ENCODE measurements around the gene HK2.

Gene HK2

DNA sequence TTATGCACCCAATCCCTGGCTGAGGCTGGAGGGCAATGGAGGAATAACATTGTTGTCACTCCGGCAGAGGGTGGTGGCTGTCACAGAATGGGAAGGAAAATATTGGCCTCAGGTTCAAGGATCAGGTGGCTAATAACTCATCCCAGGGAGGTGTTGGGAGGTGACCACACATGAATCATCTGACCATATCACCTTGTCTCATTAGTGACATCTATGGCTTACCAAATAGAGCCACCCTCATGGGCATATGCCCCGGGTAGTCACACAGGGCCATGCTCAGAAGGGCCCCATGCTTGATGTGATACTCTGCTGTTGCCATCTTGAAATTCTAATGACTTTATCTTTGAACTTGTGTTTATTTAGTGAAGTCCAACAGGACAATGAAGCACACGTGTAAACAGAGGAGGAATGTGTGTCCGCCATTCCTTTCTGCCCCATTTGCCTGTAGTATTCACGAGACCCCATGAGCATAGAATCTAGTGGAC, 27.5 kb upstream of the HK2 start:
- H3K9me3 ChIP-seq (ENCODE audit: low read length) = no peaks in the 10 kb centered on the region
- H3K4me2 ChIP-seq (ENCODE audit: low read length) = no peak overlapping the region
- no peaks in the 10 kb centered on the region for H3F3A ChIP-seq (ENCODE audit: insufficient read depth, low read length)
- H3K27me3 ChIP-seq (ENCODE audit: insufficient read depth, low read length) = no peaks in the 10 kb centered on the region
- no peaks in the 10 kb centered on the region for H3K79me2 ChIP-seq (ENCODE audit: insufficient read depth, low read length)
- no peak overlapping the region for H3K4me3 ChIP-seq (ENCODE audit: low read depth, low read length, poor library complexity, severe bottlenecking)
- H4K20me1 ChIP-seq (ENCODE audit: insufficient read depth, low read length) = no peaks in the 10 kb centered on the region
- no peaks in the 10 kb centered on the region for H3K4me1 ChIP-seq (ENCODE audit: insufficient read depth, low read length, severe bottlenecking)
- no peak overlapping the region for H3K27ac ChIP-seq (ENCODE audit: low read depth, low read length, poor library complexity, severe bottlenecking)
- no peaks in the 10 kb centered on the region for H3K9me2 ChIP-seq (ENCODE audit: low read depth, low read length)
- H3K9ac ChIP-seq (ENCODE audit: low read length) = no peak overlapping the region
- no peaks in the 10 kb centered on the region for H3K36me3 ChIP-seq (ENCODE audit: insufficient read depth, low read length)
- no peak overlapping the region for H2AFZ ChIP-seq (ENCODE audit: low read length)
- TF ChIP-seq, protein P1, sequence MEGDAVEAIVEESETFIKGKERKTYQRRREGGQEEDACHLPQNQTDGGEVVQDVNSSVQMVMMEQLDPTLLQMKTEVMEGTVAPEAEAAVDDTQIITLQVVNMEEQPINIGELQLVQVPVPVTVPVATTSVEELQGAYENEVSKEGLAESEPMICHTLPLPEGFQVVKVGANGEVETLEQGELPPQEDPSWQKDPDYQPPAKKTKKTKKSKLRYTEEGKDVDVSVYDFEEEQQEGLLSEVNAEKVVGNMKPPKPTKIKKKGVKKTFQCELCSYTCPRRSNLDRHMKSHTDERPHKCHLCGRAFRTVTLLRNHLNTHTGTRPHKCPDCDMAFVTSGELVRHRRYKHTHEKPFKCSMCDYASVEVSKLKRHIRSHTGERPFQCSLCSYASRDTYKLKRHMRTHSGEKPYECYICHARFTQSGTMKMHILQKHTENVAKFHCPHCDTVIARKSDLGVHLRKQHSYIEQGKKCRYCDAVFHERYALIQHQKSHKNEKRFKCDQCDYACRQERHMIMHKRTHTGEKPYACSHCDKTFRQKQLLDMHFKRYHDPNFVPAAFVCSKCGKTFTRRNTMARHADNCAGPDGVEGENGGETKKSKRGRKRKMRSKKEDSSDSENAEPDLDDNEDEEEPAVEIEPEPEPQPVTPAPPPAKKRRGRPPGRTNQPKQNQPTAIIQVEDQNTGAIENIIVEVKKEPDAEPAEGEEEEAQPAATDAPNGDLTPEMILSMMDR (IDR thresholded peaks at IDR 0.05; ENCODE audit: low read length) = no peak
- no peak for TF ChIP-seq EZH2 (IDR thresholded peaks at IDR 0.05; ENCODE audit: borderline replicate concordance, low read length)

DNA sequence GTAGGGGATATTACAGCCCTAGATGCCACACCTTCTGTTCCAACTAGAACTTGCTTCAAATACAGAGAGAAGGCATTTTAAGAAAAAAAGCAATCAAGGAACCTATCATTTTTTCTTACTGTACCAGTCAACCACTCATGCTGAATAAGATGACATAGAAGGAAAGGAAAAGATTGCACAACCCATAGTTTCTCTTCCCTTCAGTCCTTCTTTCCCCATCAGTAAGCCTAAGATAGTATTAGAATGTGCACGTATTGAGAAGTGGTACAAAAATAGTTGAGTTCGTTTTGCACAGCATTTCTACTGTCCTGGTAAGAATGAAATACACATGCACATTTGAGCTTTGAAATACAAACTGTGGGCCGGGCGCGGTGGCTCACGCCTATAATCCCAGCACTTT, 27.0 kb upstream of the HK2 start:
- Histone ChIP-seq H4K20me1 (ENCODE audit: insufficient read depth, low read length) (no peaks in the 10 kb centered on the region), H3K27me3 (ENCODE audit: insufficient read depth, low read length) (no peaks in the 10 kb centered on the region), H3K9me2 (ENCODE audit: low read depth, low read length) (no peaks in the 10 kb centered on the region), H2AFZ (ENCODE audit: low read length) (no peak overlapping the region), H3K36me3 (ENCODE audit: insufficient read depth, low read length) (no peaks in the 10 kb centered on the region), H3K4me1 (ENCODE audit: insufficient read depth, low read length, severe bottlenecking) (no peaks in the 10 kb centered on the region), H3K79me2 (ENCODE audit: insufficient read depth, low read length) (no peaks in the 10 kb centered on the region), H3K4me2 (ENCODE audit: low read length) (no peak overlapping the region), H3K9me3 (ENCODE audit: low read length) (no peaks in the 10 kb centered on the region), H3K27ac (ENCODE audit: low read depth, low read length, poor library complexity, severe bottlenecking) (no peak overlapping the region), H3F3A (ENCODE audit: insufficient read depth, low read length) (no peaks in the 10 kb centered on the region), H3K4me3 (ENCODE audit: low read depth, low read length, poor library complexity, severe bottlenecking) (no peak overlapping the region), H3K9ac (ENCODE audit: low read length) (no peak overlapping the region)
- TF ChIP-seq, protein P1 (IDR thresholded peaks at IDR 0.05; ENCODE audit: low read length) = no peak
- no peak for TF ChIP-seq EZH2 (IDR thresholded peaks at IDR 0.05; ENCODE audit: borderline replicate concordance, low read length)

DNA sequence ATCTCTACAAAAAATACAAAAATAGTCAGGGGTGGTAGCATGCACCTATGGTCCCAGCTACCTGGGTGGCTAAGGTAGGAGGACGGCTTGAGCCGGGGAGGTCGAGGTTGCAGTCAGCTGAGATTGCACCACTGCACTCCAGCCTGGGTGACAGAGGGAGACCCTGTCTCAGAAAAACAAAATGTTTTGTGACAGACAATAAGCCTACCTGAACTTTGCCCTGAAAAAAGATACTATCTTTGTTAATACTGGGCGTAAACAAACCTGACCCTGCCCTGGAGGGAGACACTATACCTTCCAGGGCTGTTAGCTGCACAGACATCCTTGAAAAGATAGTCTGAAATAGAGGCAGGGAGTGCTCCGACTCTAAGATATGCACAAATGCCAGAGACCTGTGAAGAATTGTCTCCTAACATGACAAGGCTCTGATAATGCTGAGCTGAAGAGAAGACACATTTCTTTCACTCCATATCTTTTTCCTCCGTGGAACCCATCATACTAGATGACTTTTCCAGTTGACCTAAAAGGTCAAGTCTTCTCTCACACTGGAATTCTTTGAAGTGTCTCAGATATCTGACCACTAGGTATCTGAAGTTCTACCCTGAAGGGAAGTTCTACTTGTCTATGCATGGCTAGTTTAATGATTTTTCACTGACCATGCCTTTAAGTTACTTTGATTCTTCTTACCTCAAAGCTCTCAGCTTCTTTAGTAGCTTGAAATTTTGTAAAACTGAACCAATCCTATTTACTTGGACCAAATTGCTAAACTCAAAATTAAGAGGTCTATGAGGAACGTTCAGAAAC, 20.9 kb upstream of the HK2 start:
- no peaks in the 10 kb centered on the region for H3K36me3 ChIP-seq (ENCODE audit: insufficient read depth, low read length)
- H3K4me2 ChIP-seq (ENCODE audit: low read length) = no peak overlapping the region
- H4K20me1 ChIP-seq (ENCODE audit: insufficient read depth, low read length) = no peaks in the 10 kb centered on the region
- TF ChIP-seq, protein P1 (IDR thresholded peaks at IDR 0.05; ENCODE audit: low read length) = no peak
- TF ChIP-seq EZH2 (IDR thresholded peaks at IDR 0.05; ENCODE audit: borderline replicate concordance, low read length) = no peak
- peaks cover 5% of the 10 kb centered on the region for H3K4me1 ChIP-seq (ENCODE audit: insufficient read depth, low read length, severe bottlenecking)
- no peaks in the 10 kb centered on the region for H3F3A ChIP-seq (ENCODE audit: insufficient read depth, low read length)
- no peak overlapping the region for H3K27ac ChIP-seq (ENCODE audit: low read depth, low read length, poor library complexity, severe bottlenecking)
- no peak overlapping the region for H3K9ac ChIP-seq (ENCODE audit: low read length)
- no peaks in the 10 kb centered on the region for H3K9me2 ChIP-seq (ENCODE audit: low read depth, low read length)
- no peaks in the 10 kb centered on the region for H3K79me2 ChIP-seq (ENCODE audit: insufficient read depth, low read length)
- H3K27me3 ChIP-seq (ENCODE audit: insufficient read depth, low read length) = no peaks in the 10 kb centered on the region
- no peak overlapping the region for H2AFZ ChIP-seq (ENCODE audit: low read length)
- H3K9me3 ChIP-seq (ENCODE audit: low read length) = no peaks in the 10 kb centered on the region
- H3K4me3 ChIP-seq (ENCODE audit: low read depth, low read length, poor library complexity, severe bottlenecking) = no peak overlapping the region
